ENCODE results near the gene HAUS1. TPM values are rescaled to one million over a fixed set of nuclear protein-coding genes. Genes with fewer than 3 reads are reported as not detected.

The HAUS1 gene
- total and polyA plus RNA-seq, 2 of the 8 experiments (the other 6 are each of a cell fraction or from before 2014, with no cell fraction given) = 104 TPM

GRCh38 chr18:46152808-46153617, 48.8 kb downstream of the HAUS1 start:
- no peak overlapping the region for H3K27ac ChIP-seq (ENCODE audit: low read depth, low read length)
- no peak overlapping the region for H3K23ac ChIP-seq (ENCODE audit: insufficient read length)
- H4K20me1 ChIP-seq (replicated peaks in 1 of 2; ENCODE audit: control insufficient read depth in 1 of 2, insufficient read depth in 2 of 2, low read length in 2 of 2) = no peaks in the 10 kb centered on the region
- ChIA-PET POLR2A (ENCODE audit: partially characterized antibody) (interaction anchor here (0.8 to 6.3 kb wide), 3 partner anchors 9 to 20 kb away, joined by 3 to 36 read pairs (median 5); a partner anchor contains a TSS), CTCF (ENCODE audit: partially characterized antibody) (interaction anchor here (0.9 to 12.3 kb wide), 10 partner anchors 10 to 128 kb away, joined by 3 to 114 read pairs (median 5); a partner anchor contains a TSS)
- TF ChIP-seq EGR1 (IDR thresholded peaks at IDR 0.05; ENCODE audit: borderline replicate concordance, low read depth, low read length) (peak; percentile 15; the same call in 1 of the 2 replicates), CBX8 (IDR thresholded peaks at IDR 0.05; ENCODE audit: borderline replicate concordance, low read depth, low read length) (no peak), CHD2 (IDR thresholded peaks at IDR 0.05; ENCODE audit: low read length) (no peak), ZNF274 (IDR thresholded peaks at IDR 0.05; ENCODE audit: borderline replicate concordance, extremely low read depth, low read length) (no peak), MAX (IDR thresholded peaks at IDR 0.05) (peak; percentile 62), HDAC2 (IDR thresholded peaks at IDR 0.05; ENCODE audit: borderline replicate concordance in 1 of 2, low read depth in 2 of 2, low read length in 2 of 2) (no peak), USF2 (IDR thresholded peaks at IDR 0.05; ENCODE audit: low read length) (no peak)
- peak overlapping the region; percentile 41; the same call in 1 of the 2 replicates for H2BK5ac ChIP-seq (ENCODE audit: low read depth, low read length)
- H2BK12ac ChIP-seq (ENCODE audit: low read depth, low read length) = peak overlapping the region; percentile 91
- WGBS, 2 experiments (ENCODE audit: extremely low coverage in 1 of 2, insufficient coverage in 1 of 2, insufficient read length in 1 of 2, insufficient replicate concordance in 2 of 2, low coverage in 1 of 2, low lambda C conversion rate in 2 of 2, missing lambda C conversion rate in 1 of 2) = 36% methylated on average over 6 of the region's 8 CpGs; no CpG with 5 or more reads in 1 of the 2 experiments
- H3K23me2 ChIP-seq (ENCODE audit: low read depth, low read length) = no peaks in the 10 kb centered on the region; the same call in 1 of the 2 replicates
- no peaks in the 10 kb centered on the region for H3K9me3 ChIP-seq (ENCODE audit: insufficient read depth in 2 of 2, low read depth in 1 of 2, low read length in 1 of 2)
- peak in 1 of 2 experiments; percentile 58 for DNase-seq (ENCODE audit: low read depth in 1 of 2, low spot score in 2 of 2)
- no peaks in the 10 kb centered on the region for H3K79me1 ChIP-seq (ENCODE audit: low read depth, low read length)
- peak overlapping the region; percentile 100; the same call in 1 of the 2 replicates for H2BK15ac ChIP-seq (ENCODE audit: low read length)
- no peak overlapping the region for H2BK120ac ChIP-seq (replicated peaks; ENCODE audit: low read depth, low read length)
- H3K36me3 ChIP-seq (ENCODE audit: control insufficient read depth in 2 of 4, insufficient read depth in 4 of 4, low read length in 3 of 4) = no peaks in the 10 kb centered on the region
- no peak overlapping the region; the same call in 1 of the 2 replicates for H4K8ac ChIP-seq (ENCODE audit: extremely low read depth, insufficient read depth, low read length)
- H3K18ac ChIP-seq (ENCODE audit: extremely low read depth, low read length) = peak overlapping the region; percentile 91
- peak overlapping the region in 1 of 4 experiments; percentile 43; a peak in 1 of 8 replicates for H3K4me3 ChIP-seq (ENCODE audit: extremely low read depth in 1 of 4, insufficient read depth in 2 of 4, low read depth in 3 of 4, low read length in 4 of 4)
- H4K5ac ChIP-seq (ENCODE audit: insufficient read length, low read depth, low read length) = peak overlapping the region; percentile 4
- H3K27me3 ChIP-seq (replicated peaks in 1 of 4; ENCODE audit: control insufficient read depth in 3 of 4, extremely low read depth in 1 of 4, insufficient read depth in 3 of 4, low read length in 3 of 4) = no peaks in the 10 kb centered on the region
- H2BK20ac ChIP-seq (ENCODE audit: low read length) = peak overlapping the region; percentile 94
- no peak overlapping the region for H3K4ac ChIP-seq (replicated peaks; ENCODE audit: insufficient read length, low read depth, low read length)
- peak overlapping the region; percentile 49 for H2AFZ ChIP-seq (ENCODE audit: low read length)
- no peak for FAIRE-seq
- H3K9ac ChIP-seq (replicated peaks in 1 of 4; ENCODE audit: extremely low read depth in 1 of 4, low read depth in 3 of 4, low read length in 3 of 4) = no peak overlapping the region
- H3K14ac ChIP-seq (ENCODE audit: insufficient read length) = no peak overlapping the region
- no peaks in the 10 kb centered on the region for H3K79me2 ChIP-seq (ENCODE audit: control insufficient read depth in 1 of 2, insufficient read depth in 2 of 2, low read length in 2 of 2)
- no peak overlapping the region for H3K56ac ChIP-seq (replicated peaks; ENCODE audit: insufficient read length, low read depth, low read length)
- H3K4me1 ChIP-seq (replicated peaks in 1 of 4; ENCODE audit: control insufficient read depth in 3 of 4, insufficient read depth in 4 of 4, low read length in 3 of 4) = peaks cover 10 to 17% (median 11%) of the 10 kb centered on the region in 4 experiments
- H3K4me2 ChIP-seq (ENCODE audit: insufficient read depth in 1 of 2, low read depth in 2 of 2, low read length in 2 of 2) = peak overlapping the region; percentile 60 to 61
- H4K91ac ChIP-seq (replicated peaks; ENCODE audit: insufficient read length, low read length) = peak overlapping the region; percentile 68
- peak overlapping the region; percentile 28; the same call in 1 of the 2 replicates for H2AK5ac ChIP-seq (ENCODE audit: low read depth, low read length)
